ENCODE results near the gene IRX4. TPM values are rescaled to one million over a fixed set of nuclear protein-coding genes. Genes with fewer than 3 reads are reported as not detected.

Gene IRX4
- total RNA-seq, 2 donors from 2014 or later: not detected

DNA sequence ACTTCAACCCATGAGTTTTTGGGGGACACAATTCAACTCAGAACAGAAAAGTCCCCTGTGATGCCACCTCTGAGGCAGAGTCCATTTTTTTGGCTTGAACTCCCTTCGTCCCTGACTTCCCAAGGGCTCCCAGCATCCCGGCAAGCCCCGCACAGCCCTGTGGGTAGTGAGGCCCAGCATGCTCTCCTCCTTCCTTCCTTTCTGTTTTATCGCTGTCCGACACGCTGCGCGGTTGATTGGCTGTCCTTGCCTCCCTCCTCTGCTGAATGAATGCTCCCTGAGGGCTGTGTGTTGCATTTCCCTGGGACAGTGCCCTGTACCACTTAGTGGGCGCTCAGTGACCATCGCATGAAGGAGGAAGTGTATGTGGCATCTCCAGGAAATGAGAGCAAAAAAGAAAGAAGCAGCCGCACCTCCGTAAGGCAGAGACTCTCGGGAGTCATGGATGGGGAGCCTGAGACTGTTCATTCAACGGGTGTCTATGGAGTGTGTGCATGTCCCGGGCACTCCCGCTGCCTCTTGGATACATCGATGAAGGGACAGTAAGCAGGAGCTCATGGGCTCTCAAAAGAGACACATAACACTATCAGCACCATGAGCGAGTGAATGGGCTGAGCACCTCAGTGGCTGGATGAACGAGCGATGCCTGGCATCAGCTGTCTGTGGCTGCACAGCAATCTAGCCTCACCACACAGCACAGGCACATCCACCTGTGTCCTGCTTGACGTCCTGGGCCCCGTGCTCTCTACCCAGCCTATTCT, 10.1 kb upstream of the IRX4 start:
- ATAC-seq (no peak), DNase-seq (no peak)
- peaks cover 80% of the 10 kb centered on the region for H3K27me3 Mint-ChIP-seq
- no peak overlapping the region for H3K4me3 Mint-ChIP-seq
- peaks cover 5% of the 10 kb centered on the region for H3K4me1 Mint-ChIP-seq
- no peaks in the 10 kb centered on the region for H3K36me3 Mint-ChIP-seq (ENCODE audit: low read depth)
- H3K27ac Mint-ChIP-seq: no peak overlapping the region
- no peaks in the 10 kb centered on the region for H3K9me3 ChIP-seq (ENCODE audit: control insufficient read depth, low read length, poor library complexity, severe bottlenecking)

DNA sequence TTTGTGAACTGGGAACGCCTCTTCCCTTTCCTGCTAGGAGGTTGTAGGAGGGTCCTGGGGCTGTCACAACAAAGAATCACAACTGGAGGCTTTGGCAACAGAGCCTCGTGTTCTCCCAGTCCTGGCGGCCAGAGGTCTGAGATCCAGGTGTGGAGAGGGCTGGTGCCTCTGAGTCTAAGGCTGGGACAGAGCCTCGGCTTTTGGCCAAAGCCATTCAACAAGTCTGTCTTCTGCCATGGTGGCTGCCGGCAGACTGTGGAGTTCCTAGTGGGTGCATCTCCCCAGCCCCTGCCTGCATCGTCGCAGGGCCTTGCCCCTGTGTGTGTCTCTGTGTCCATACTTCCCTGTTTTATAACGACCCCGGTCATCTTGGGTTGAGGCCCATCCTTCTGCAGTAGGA, 9.5 kb upstream of the IRX4 start:
- H3K9me3 ChIP-seq (ENCODE audit: control insufficient read depth, low read length, poor library complexity, severe bottlenecking): no peaks in the 10 kb centered on the region
- no peak overlapping the region for H3K4me3 Mint-ChIP-seq
- ATAC-seq (no peak), DNase-seq (no peak)
- peaks cover 5% of the 10 kb centered on the region for H3K4me1 Mint-ChIP-seq
- H3K27ac Mint-ChIP-seq: no peak overlapping the region
- peaks cover 75% of the 10 kb centered on the region for H3K27me3 Mint-ChIP-seq
- H3K36me3 Mint-ChIP-seq (ENCODE audit: low read depth): no peaks in the 10 kb centered on the region

- Mint-ChIP-seq H3K4me3 (no peak overlapping the region), H3K27ac (no peak overlapping the region), H3K36me3 (ENCODE audit: low read depth) (no peaks in the 10 kb centered on the region), H3K27me3 (peaks cover 67% of the 10 kb centered on the region), H3K4me1 (peaks cover 3% of the 10 kb centered on the region)
- no peak for ATAC-seq
- no peak for DNase-seq
- no peaks in the 10 kb centered on the region for H3K9me3 ChIP-seq (ENCODE audit: control insufficient read depth, low read length, poor library complexity, severe bottlenecking)
These were observed 8.7 kb upstream of the IRX4 start for GRCh38 chr5:1891391-1891790.

DNA sequence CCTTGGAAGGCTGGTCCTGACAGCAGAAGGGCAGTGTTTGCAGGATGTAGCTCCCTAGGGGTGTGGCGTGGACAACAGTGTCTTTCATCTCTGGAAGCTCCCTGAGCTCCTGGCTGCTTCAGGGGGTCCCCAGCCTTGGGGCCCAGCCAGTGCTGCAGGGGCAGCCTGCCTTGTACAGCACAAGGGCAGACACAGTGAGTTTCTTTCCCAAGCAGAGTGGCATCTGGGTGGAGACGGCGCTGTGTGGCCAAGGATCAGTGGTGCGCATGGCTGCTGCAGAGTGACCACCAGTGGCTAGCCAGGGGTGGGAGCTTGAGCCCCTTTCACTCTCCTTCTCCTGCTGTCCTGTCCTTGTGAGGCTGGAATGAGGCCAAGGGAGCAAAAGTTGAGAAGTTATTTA, 7.6 kb upstream of the IRX4 start:
- Mint-ChIP-seq H3K4me3 (no peak overlapping the region), H3K36me3 (ENCODE audit: low read depth) (no peaks in the 10 kb centered on the region), H3K27ac (no peak overlapping the region), H3K27me3 (peaks cover 64% of the 10 kb centered on the region), H3K4me1 (peaks cover 3% of the 10 kb centered on the region)
- DNase-seq (no peak), ATAC-seq (no peak)
- no peaks in the 10 kb centered on the region for H3K9me3 ChIP-seq (ENCODE audit: control insufficient read depth, low read length, poor library complexity, severe bottlenecking)

- Mint-ChIP-seq H3K4me3 (no peak overlapping the region), H3K27me3 (peaks cover 67% of the 10 kb centered on the region), H3K27ac (no peak overlapping the region), H3K4me1 (peaks cover 4% of the 10 kb centered on the region), H3K36me3 (ENCODE audit: low read depth) (no peaks in the 10 kb centered on the region)
- DNase-seq (no peak), ATAC-seq (no peak)
- no peaks in the 10 kb centered on the region for H3K9me3 ChIP-seq (ENCODE audit: control insufficient read depth, low read length, poor library complexity, severe bottlenecking)
These were observed 6.8 kb upstream of the IRX4 start for GRCh38 chr5:1889321-1890065.

DNA sequence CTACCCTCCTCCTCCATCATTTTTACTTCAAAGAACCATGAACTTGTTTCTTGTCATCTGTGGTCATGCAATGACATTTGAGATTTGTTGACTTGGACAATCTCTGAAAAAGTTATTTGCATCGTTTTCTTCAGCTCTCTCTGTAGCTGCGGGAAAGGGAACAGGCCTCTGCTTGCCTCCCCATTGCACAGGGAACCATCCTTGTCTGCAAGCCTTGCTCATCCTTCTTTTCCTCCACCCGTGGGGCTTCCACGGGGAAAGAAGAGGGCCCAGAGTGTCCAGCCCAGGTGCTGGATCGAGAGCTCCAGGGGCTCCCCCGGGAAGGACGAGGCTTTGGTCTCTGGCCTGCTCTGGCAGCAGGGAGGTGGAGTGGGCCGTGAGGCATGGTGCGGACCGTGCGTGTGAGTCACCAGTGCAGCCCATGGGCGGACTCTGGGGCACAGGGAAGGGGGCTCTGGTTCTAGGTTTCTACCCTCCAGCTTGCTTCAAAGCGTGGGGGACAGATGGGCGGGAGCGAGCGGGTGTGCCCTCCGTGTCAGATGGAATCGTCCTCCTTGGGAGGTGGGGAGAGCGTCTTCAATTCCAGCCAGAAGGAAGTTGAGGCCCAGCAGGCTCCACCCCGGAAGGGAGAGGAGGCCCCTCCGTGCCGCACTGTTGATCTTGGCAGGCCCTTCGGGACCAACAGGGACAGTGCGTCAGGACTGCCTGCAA, 6.0 kb upstream of the IRX4 start:
- Mint-ChIP-seq H3K27ac (no peak overlapping the region), H3K27me3 (peaks cover 64% of the 10 kb centered on the region), H3K4me3 (no peak overlapping the region), H3K36me3 (ENCODE audit: low read depth) (no peaks in the 10 kb centered on the region), H3K4me1 (peaks cover 8% of the 10 kb centered on the region)
- ATAC-seq (no peak), DNase-seq (no peak)
- no peaks in the 10 kb centered on the region for H3K9me3 ChIP-seq (ENCODE audit: control insufficient read depth, low read length, poor library complexity, severe bottlenecking)

- Mint-ChIP-seq H3K27ac (no peak overlapping the region), H3K27me3 (peaks cover 55% of the 10 kb centered on the region), H3K4me1 (peaks cover 6% of the 10 kb centered on the region), H3K36me3 (ENCODE audit: low read depth) (no peaks in the 10 kb centered on the region), H3K4me3 (no peak overlapping the region)
- no peaks in the 10 kb centered on the region for H3K9me3 ChIP-seq (ENCODE audit: control insufficient read depth, low read length, poor library complexity, severe bottlenecking)
- no peak for ATAC-seq
- DNase-seq: no peak
These were observed 5.0 kb upstream of the IRX4 start for GRCh38 chr5:1887588-1888360.

DNA sequence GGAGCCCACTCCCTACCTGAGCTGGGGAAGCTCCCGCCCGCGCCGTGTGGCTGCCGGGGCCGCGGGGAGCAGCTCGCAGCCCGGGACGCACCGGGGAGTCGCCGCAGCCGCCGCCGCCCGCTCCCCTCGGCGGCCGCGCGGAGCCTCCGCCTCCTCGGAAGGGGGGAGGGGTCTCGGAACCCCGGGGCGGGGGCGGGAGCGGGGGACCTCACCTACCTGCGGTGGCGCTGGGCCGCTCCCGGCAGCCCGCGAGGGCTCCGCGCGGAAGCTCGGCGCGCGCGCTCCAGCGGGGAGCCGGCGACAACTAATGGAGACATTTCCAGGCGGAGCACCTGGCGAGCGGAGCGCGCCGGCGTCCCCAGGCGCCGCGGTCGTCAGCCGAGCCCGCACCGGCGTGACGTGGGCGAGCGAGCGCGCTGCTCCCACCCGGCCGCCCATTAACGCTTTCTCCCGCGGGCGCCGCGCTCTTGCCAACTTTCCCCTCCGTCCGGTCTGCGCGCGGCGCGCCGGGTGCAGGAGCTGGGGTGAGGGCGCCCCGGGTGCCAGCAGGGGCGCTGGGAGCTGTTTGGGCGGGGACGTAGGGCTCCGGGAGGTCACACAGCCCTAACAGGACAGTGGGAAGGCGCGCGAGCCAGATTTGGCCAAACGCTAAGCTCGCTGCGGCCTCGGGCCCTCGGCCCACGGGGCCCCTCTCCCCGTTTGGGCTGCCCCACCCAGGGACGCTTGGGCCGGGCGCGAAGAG, 4.3 kb upstream of the IRX4 start:
- no peak for ATAC-seq
- Mint-ChIP-seq H3K27me3 (peaks cover 50% of the 10 kb centered on the region), H3K36me3 (ENCODE audit: low read depth) (no peaks in the 10 kb centered on the region), H3K27ac (no peak overlapping the region), H3K4me1 (peaks cover 5% of the 10 kb centered on the region), H3K4me3 (no peak overlapping the region)
- no peaks in the 10 kb centered on the region for H3K9me3 ChIP-seq (ENCODE audit: control insufficient read depth, low read length, poor library complexity, severe bottlenecking)
- DNase-seq: no peak

DNA sequence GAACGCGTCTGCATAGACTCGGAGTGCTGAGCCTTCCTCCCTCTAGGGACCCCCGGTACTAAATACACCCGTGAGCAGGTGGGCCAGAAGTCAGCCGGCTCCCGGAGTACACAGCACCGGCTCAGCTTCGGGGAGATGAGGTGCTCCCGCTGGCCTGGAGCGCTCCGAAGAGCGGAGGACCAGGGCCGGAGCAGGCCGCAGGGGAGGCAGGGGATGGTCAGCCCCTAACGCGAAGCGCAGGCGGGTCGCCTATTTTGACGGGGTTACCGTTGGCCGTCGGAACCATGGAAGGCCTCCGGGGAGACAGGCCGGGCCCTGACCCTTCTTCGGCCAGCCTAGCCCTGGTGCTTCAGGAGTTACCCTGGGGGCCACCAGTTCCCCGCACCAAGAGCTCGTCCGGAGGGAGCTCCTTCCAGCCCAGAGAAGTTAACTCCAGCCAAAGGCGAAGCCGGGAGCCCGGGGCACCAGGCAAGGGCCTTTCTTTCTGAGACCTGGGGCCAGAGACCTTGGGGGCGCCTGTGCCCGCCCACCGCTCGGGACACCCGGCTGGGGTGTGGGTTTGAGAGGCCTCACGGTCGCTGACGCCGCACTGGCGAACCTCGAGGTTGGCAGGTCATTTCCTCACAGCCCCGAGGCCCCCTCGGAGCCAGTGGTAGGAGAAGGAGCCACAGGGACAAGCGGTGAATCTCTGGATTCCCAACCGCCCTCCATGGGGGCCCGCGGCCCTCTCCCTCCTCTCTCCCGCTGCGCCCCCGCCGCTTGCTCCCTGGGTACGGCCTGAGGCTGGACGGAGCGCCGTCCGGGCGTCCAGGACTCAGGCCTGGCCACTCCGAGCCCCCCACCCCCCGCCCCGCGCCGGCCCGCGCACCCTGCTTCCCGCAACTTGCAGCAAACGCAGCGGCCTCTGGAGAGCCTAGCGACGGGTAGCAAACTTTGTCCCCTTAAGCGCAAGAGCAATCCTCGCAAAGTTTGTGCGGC, 3.4 kb upstream of the IRX4 start:
- no peak for DNase-seq
- Mint-ChIP-seq H3K27me3 (peaks cover 52% of the 10 kb centered on the region), H3K36me3 (ENCODE audit: low read depth) (no peaks in the 10 kb centered on the region), H3K4me1 (peaks cover 8% of the 10 kb centered on the region), H3K27ac (no peak overlapping the region), H3K4me3 (no peak overlapping the region)
- no peaks in the 10 kb centered on the region for H3K9me3 ChIP-seq (ENCODE audit: control insufficient read depth, low read length, poor library complexity, severe bottlenecking)
- no peak for ATAC-seq

DNA sequence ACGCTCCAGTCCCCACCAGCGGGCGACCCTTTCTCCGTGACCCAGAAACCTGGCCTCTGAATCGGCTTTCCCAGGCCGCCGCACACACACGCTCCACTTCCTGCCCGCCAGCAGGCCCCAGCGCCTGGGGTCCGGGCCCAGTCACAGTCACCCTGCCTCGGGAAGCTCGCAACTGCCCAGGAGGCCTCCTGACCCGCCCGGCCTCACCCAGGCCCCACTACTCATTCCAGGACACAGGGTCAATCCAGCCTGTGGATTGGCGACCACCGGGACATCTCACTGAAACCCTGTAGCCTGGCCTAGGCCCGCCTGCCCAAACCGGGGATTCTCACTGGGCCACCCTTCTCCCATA, 2.7 kb upstream of the IRX4 start:
- no peaks in the 10 kb centered on the region for H3K36me3 Mint-ChIP-seq (ENCODE audit: low read depth)
- no peaks in the 10 kb centered on the region for H3K9me3 ChIP-seq (ENCODE audit: control insufficient read depth, low read length, poor library complexity, severe bottlenecking)
- peaks cover 48% of the 10 kb centered on the region for H3K27me3 Mint-ChIP-seq
- ATAC-seq (no peak), DNase-seq (no peak)
- H3K4me3 Mint-ChIP-seq: no peak overlapping the region
- peaks cover 10% of the 10 kb centered on the region for H3K4me1 Mint-ChIP-seq
- H3K27ac Mint-ChIP-seq: no peak overlapping the region

GRCh38 chr5:1884678-1885403, 2.1 kb upstream of the IRX4 start:
- peak overlapping the region; percentile 74 for H3K4me3 Mint-ChIP-seq
- no peak for DNase-seq

More at GRCh38 chr5:1884678-1885403, 2.1 kb upstream of the IRX4 start:
- no peaks in the 10 kb centered on the region for H3K9me3 ChIP-seq (ENCODE audit: control insufficient read depth, low read length, poor library complexity, severe bottlenecking)
- Mint-ChIP-seq H3K27ac (no peak overlapping the region), H3K27me3 (peaks cover 48% of the 10 kb centered on the region), H3K36me3 (ENCODE audit: low read depth) (no peaks in the 10 kb centered on the region), H3K4me1 (peaks cover 14% of the 10 kb centered on the region)
- ATAC-seq: no peak

Data from T-helper 17 cell (primary cell).